OCI-LY7 (cell line): Measurements from ENCODE around the gene PLXNC1. TPM values are rescaled to one million over a fixed set of nuclear protein-coding genes. Genes with fewer than 3 reads are reported as not detected.

Experiments used
- BruUV-seq: library from RNA; stranded (reverse); fragments of 400-500 nt; replicated peaks from 2 replicates; lab custom pipeline; 2021; lab: Mats Ljungman, UMichigan
- CTCF ChIA-PET: fragments of 300-600 bp; sonication (Branson Sonifier 250); formaldehyde crosslinking; loops from one replicate; lab custom pipeline; 2022; ENCODE audit warnings: antibody characterized with exemption; ENCODE audit not compliant: unreplicated experiment; lab: Charles Lee
- POLR2A ChIA-PET: fragments of 300-600 bp; sonication (Branson Sonifier 250); formaldehyde crosslinking; loops from one replicate; lab custom pipeline; 2022; ENCODE audit warnings: antibody characterized with exemption; lab: Charles Lee
- DNase-seq: peaks from one replicate; pipeline ENCODE4 v3.0.0-alpha.2; 2015; ENCODE audit warnings: low spot score
- H2AFZ ChIP-seq: fragments of 200-600 bp; sonication (generic), shearing (Covaris generic); 2 replicates; pipeline ENCODE4 v1.6.1; 2014; ENCODE audit warnings: mild to moderate bottlenecking, antibody characterized with exemption, low read length, moderate library complexity
- H3K27ac ChIP-seq: fragments of 200-600 bp; sonication (generic); 2 replicates; pipeline ENCODE4 v1.5.1; 2014; ENCODE audit warnings: mixed run types, low read depth, mild to moderate bottlenecking, moderate library complexity, low read length, inconsistent platforms; ENCODE audit not compliant: poor library complexity, severe bottlenecking
- H3K36me3 ChIP-seq: fragments of 200-600 bp; sonication (generic); 2 replicates; pipeline ENCODE4 v1.6.1; 2014; ENCODE audit warnings: mild to moderate bottlenecking, antibody characterized with exemption, low read length, moderate library complexity, mixed read lengths; ENCODE audit not compliant: insufficient read depth
- H3K4me1 ChIP-seq: fragments of 200-600 bp; sonication (generic); 2 replicates; pipeline ENCODE4 v1.5.1; 2014; ENCODE audit warnings: mild to moderate bottlenecking, low read length; ENCODE audit not compliant: insufficient read depth, poor library complexity, severe bottlenecking
- H3K4me2 ChIP-seq: fragments of 200-600 bp; sonication (generic); 2 replicates; pipeline ENCODE4 v1.6.1; 2014; ENCODE audit warnings: mild to moderate bottlenecking, low read length
- H3K4me3 ChIP-seq: fragments of 200-600 bp; sonication (generic); 2 replicates; pipeline ENCODE4 v1.5.1; 2014; ENCODE audit warnings: mild to moderate bottlenecking, low read depth, low read length; ENCODE audit not compliant: poor library complexity, severe bottlenecking
- H3K79me2 ChIP-seq: fragments of 200-600 bp; sonication (generic); 2 replicates; pipeline ENCODE4 v1.6.1; 2016; ENCODE audit warnings: low read depth, mild to moderate bottlenecking, low read length, moderate library complexity, mixed read lengths; ENCODE audit not compliant: insufficient read depth
- H3K9me2 ChIP-seq: fragments of 200-600 bp; sonication (generic); 2 replicates; pipeline ENCODE4 v1.6.1; 2016; ENCODE audit warnings: mild to moderate bottlenecking, low read length, mixed read lengths; ENCODE audit not compliant: insufficient read depth
- H3K9me3 ChIP-seq: fragments of 200-600 bp; sonication (generic); 2 replicates; pipeline ENCODE4 v1.6.1; 2014; ENCODE audit warnings: mild to moderate bottlenecking, mixed run types, low read length, mixed read lengths
- H4K20me1 ChIP-seq: fragments of 200-600 bp; sonication (generic); 2 replicates; pipeline ENCODE4 v1.6.1; 2014; ENCODE audit warnings: mild to moderate bottlenecking, antibody characterized with exemption, low read length, moderate library complexity, mixed read lengths; ENCODE audit not compliant: insufficient read depth
- CTCF ChIP-seq: fragments of 200-600 bp; sonication (generic); conservative IDR thresholded peaks from 2 replicates; pipeline ENCODE4 v1.5.1; 2014; ENCODE audit warnings: mild to moderate bottlenecking, antibody characterized with exemption, low read length, moderate library complexity, mixed read lengths
- EZH2phosphoT487 ChIP-seq: fragments of 200-600 bp; sonication (generic); IDR thresholded peaks from 2 replicates; pipeline ENCODE4 v1.6.1; 2018; ENCODE audit warnings: low read depth, borderline replicate concordance, mild to moderate bottlenecking, mixed run types, antibody characterized with exemption, low read length, moderate library complexity, mixed read lengths
- intact Hi-C: fragments of 100-400 bp; cut with micrococcal nuclease; formaldehyde crosslinking; loops from one replicate; pipeline ENCODE4 v1.10.0; 2022; ENCODE audit not compliant: unreplicated experiment
- total RNA-seq, 2 experiments: library from RNA; depleted of rRNA in 1 of 2; stranded (reverse); fragments of >200 nt in 1 of 2; shearing (Covaris generic) in 1 of 2; gene quantifications; 2 replicates each; pipeline ENCODE4 v1.2.3, GENCODE V29; 2014 to 2022

Gene PLXNC1
- total RNA-seq, 2 experiments from 2014 or later, result 4.5 to 8.0 TPM

- H3K9me3 ChIP-seq, result no peaks in the 10 kb centered on the region
- H4K20me1 ChIP-seq, result no peaks in the 10 kb centered on the region
- no peak for DNase-seq
- H3K27ac ChIP-seq, result no peak overlapping the region
- H2AFZ ChIP-seq, result no peak overlapping the region
- POLR2A ChIA-PET, result no interaction called here
- H3K36me3 ChIP-seq, result no peaks in the 10 kb centered on the region
- TF ChIP-seq CTCF (no peak), EZH2phosphoT487 (no peak)
- intact Hi-C loops, result no loop called here
- peaks cover 21% of the 10 kb centered on the region for H3K4me1 ChIP-seq
- H3K4me3 ChIP-seq, result no peak overlapping the region
- BruUV-seq, result no TSS peak
- no peaks in the 10 kb centered on the region for H3K79me2 ChIP-seq
- H3K4me2 ChIP-seq, result no peak overlapping the region
- CTCF ChIA-PET, result no interaction called here
- no peaks in the 10 kb centered on the region for H3K9me2 ChIP-seq
These were observed 21.1 kb downstream of the PLXNC1 start for GRCh38 chr12:94169495-94169894.

GRCh38 chr12:94169966-94170689 is 21.8 kb downstream of the PLXNC1 start:
- DNase-seq, result no peak
- Histone ChIP-seq H3K4me3 (no peak overlapping the region), H3K9me2 (no peaks in the 10 kb centered on the region), H3K4me1 (peaks cover 28% of the 10 kb centered on the region), H4K20me1 (no peaks in the 10 kb centered on the region), H3K36me3 (no peaks in the 10 kb centered on the region), H2AFZ (no peak overlapping the region), H3K4me2 (no peak overlapping the region), H3K27ac (no peak overlapping the region), H3K9me3 (no peaks in the 10 kb centered on the region), H3K79me2 (no peaks in the 10 kb centered on the region)
- POLR2A ChIA-PET, result interaction anchor here (0.5 to 1.4 kb wide), 2 partner anchors 10 to 696 kb away, joined by 3 to 5 read pairs; no protein-coding TSS in a partner anchor
- CTCF ChIA-PET, result no interaction called here
- BruUV-seq, result no TSS peak
- intact Hi-C loops, result loop anchor here (5.0 kb wide), 1 partner anchor 72 kb away; no protein-coding TSS in a partner anchor
- no peak for TF ChIP-seq CTCF
- TF ChIP-seq EZH2phosphoT487, result no peak
